Hematopoietic multipotent progenitor cell treated with erythropoietin and hydrocortisone succinate and interleukin-3 and kit ligand, for 6 days (in vitro differentiated cells): Measurements from ENCODE around the gene ANKRD33B.

Experiments used
- DNase-seq: peaks from one replicate; pipeline ENCODE4 v3.0.0-alpha.2; 2015

ANKRD33B gene

GRCh38 chr5:10680876-10681481 is 117.1 kb downstream of the ANKRD33B start:
- no peak for DNase-seq

- peak; percentile 9 for DNase-seq
These were observed 118.1 kb downstream of the ANKRD33B start for GRCh38 chr5:10681731-10682679.

GRCh38 chr5:10682801-10683525 is 119.1 kb downstream of the ANKRD33B start:
- DNase-seq = peak; percentile 21

- DNase-seq = no peak
These were observed 120.6 kb downstream of the ANKRD33B start for GRCh38 chr5:10684303-10685086.

- DNase-seq = no peak
These were observed 121.2 kb downstream of the ANKRD33B start for GRCh38 chr5:10685115-10685521.

- no peak for DNase-seq
These were observed 123.0 kb downstream of the ANKRD33B start for GRCh38 chr5:10686890-10687289.

- no peak for DNase-seq
These were observed 124.8 kb downstream of the ANKRD33B start for GRCh38 chr5:10688651-10689171.

GRCh38 chr5:10689391-10690081 is 125.7 kb downstream of the ANKRD33B start:
- peak; percentile 76 for DNase-seq

- no peak for DNase-seq
These were observed 126.9 kb downstream of the ANKRD33B start for GRCh38 chr5:10690460-10691440.

- DNase-seq = no peak
These were observed 128.2 kb downstream of the ANKRD33B start for GRCh38 chr5:10691826-10692785.

- DNase-seq = peak; percentile 80
These were observed 131.3 kb downstream of the ANKRD33B start for GRCh38 chr5:10695055-10695649.

- DNase-seq = no peak
These were observed 132.1 kb downstream of the ANKRD33B start for GRCh38 chr5:10695759-10696543.

- no peak for DNase-seq
These were observed 135.5 kb downstream of the ANKRD33B start for GRCh38 chr5:10699281-10699874.

GRCh38 chr5:10699987-10700386 is 136.1 kb downstream of the ANKRD33B start:
- no peak for DNase-seq

- no peak for DNase-seq
These were observed 136.6 kb downstream of the ANKRD33B start for GRCh38 chr5:10700516-10700915.

- DNase-seq = peak; percentile 71
These were observed 137.7 kb downstream of the ANKRD33B start for GRCh38 chr5:10701567-10702039.

- DNase-seq = peak; percentile 32
These were observed 138.3 kb downstream of the ANKRD33B start for GRCh38 chr5:10702040-10702629.
